Measurements from ENCODE around the gene PITPNC1.

Gene PITPNC1

DNA sequence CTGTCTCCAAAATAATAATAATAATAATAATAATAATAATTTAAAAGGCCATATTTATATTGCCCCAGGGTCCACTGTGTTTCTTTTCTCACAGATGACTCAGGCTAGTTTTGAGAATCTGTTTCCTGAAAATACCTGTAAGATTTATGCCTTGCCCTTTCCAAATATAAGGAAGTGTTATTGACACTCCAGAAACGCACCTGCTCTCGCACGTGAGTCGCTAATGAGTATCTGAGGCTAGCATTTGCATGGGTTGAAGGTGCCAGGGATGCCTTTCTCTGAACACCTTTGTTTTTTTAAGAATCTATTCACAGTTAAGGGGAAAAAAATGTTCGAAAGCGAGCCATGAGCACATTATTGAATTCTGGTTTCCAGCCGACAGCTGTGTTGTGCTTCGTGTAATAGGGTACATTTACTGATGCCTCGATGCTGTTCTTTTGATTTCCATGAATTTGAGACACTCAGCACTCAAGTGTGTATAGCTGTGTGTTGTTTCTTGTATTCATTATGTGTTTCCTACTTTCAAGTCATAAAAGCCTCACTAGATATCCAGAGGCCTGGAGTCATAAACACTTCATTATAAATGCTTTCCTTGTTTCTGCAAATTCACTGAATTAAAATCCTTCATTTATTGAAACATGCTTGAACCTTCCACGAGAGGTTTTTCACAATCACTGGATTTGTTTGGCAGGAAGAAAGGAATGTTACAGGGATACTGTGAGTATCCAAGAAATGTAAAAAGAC is 295.7 kb downstream of the PITPNC1 start:
- Histone ChIP-seq H3K9ac (ENCODE audit: low read length) (no peak overlapping the region), H3K4me3 (ENCODE audit: low read length) (no peak overlapping the region)
- no peak for DNase-seq

DNA sequence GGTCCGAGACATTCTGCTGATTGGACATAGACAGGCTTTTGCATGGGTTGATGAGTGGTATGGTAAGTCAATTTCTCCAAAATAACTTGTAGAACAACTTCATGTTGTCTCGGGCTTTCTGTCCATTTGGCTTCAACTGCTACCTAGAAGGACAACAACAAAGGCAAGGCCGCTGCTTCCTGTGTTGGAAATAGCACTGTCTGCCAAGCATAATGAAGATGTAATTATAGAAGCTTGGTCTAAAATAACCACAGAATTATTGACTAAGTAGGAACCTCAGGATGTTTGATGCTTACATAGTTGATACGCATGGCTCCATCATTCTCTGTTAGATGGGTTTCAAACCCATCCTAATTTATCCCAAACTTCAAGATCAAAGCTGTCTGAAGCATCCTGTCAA is 298.4 kb downstream of the PITPNC1 start:
- no peak overlapping the region for H3K27ac ChIP-seq (ENCODE audit: low read length)
- H3K79me2 ChIP-seq (ENCODE audit: low read length), result no peaks in the 10 kb centered on the region
- DNase-seq, result no peak
- no peaks in the 10 kb centered on the region for H3K9me3 ChIP-seq (replicated peaks; ENCODE audit: insufficient read depth, low read length)
- H2AFZ ChIP-seq (ENCODE audit: low read length), result no peak overlapping the region
- H3K4me2 ChIP-seq (ENCODE audit: low read depth, low read length), result no peak overlapping the region
- no peaks in the 10 kb centered on the region for H3K27me3 ChIP-seq (replicated peaks; ENCODE audit: insufficient read depth, low read length)
- H3K36me3 ChIP-seq (replicated peaks; ENCODE audit: insufficient read depth, low read length), result no peaks in the 10 kb centered on the region
- no peak overlapping the region for H3K4me3 ChIP-seq (ENCODE audit: low read length)
- no peaks in the 10 kb centered on the region for H4K20me1 ChIP-seq (ENCODE audit: insufficient read depth, low read length)
- no peak overlapping the region for H3K9ac ChIP-seq (ENCODE audit: low read length)
- no peak for TF ChIP-seq EZH2phosphoT487 (IDR thresholded peaks at IDR 0.05; ENCODE audit: low read length)
- TF ChIP-seq, protein P1, sequence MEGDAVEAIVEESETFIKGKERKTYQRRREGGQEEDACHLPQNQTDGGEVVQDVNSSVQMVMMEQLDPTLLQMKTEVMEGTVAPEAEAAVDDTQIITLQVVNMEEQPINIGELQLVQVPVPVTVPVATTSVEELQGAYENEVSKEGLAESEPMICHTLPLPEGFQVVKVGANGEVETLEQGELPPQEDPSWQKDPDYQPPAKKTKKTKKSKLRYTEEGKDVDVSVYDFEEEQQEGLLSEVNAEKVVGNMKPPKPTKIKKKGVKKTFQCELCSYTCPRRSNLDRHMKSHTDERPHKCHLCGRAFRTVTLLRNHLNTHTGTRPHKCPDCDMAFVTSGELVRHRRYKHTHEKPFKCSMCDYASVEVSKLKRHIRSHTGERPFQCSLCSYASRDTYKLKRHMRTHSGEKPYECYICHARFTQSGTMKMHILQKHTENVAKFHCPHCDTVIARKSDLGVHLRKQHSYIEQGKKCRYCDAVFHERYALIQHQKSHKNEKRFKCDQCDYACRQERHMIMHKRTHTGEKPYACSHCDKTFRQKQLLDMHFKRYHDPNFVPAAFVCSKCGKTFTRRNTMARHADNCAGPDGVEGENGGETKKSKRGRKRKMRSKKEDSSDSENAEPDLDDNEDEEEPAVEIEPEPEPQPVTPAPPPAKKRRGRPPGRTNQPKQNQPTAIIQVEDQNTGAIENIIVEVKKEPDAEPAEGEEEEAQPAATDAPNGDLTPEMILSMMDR (IDR thresholded peaks at IDR 0.05; ENCODE audit: low read length), result no peak
- no peak for TF ChIP-seq EZH2 (optimal IDR thresholded peaks at IDR 0.05; ENCODE audit: low read depth, low read length)
- H3K9me2 ChIP-seq (replicated peaks; ENCODE audit: insufficient read depth, low read length), result no peaks in the 10 kb centered on the region
- peaks cover 28% of the 10 kb centered on the region for H3K4me1 ChIP-seq (ENCODE audit: low read length)
- H3F3A ChIP-seq (ENCODE audit: insufficient read depth, low read length), result peaks cover 20% of the 10 kb centered on the region

More for the DNA sequence above, 295.7 kb downstream of the PITPNC1 start:
- TF ChIP-seq, protein P1 (IDR thresholded peaks at IDR 0.05; ENCODE audit: low read length), result no peak
- TF ChIP-seq EZH2 (optimal IDR thresholded peaks at IDR 0.05; ENCODE audit: low read depth, low read length) (no peak), EZH2phosphoT487 (IDR thresholded peaks at IDR 0.05; ENCODE audit: low read length) (no peak)
- no peaks in the 10 kb centered on the region for H3K27me3 ChIP-seq (replicated peaks; ENCODE audit: insufficient read depth, low read length)
- H3K4me2 ChIP-seq (ENCODE audit: low read depth, low read length), result no peak overlapping the region
- H3K36me3 ChIP-seq (replicated peaks; ENCODE audit: insufficient read depth, low read length), result no peaks in the 10 kb centered on the region
- peaks cover 5% of the 10 kb centered on the region; the same call in 1 of the 2 replicates for H3K4me1 ChIP-seq (ENCODE audit: low read length)
- no peak overlapping the region for H3K27ac ChIP-seq (ENCODE audit: low read length)
- no peaks in the 10 kb centered on the region for H3F3A ChIP-seq (ENCODE audit: insufficient read depth, low read length)
- H3K9me2 ChIP-seq (replicated peaks; ENCODE audit: insufficient read depth, low read length), result no peaks in the 10 kb centered on the region
- H3K79me2 ChIP-seq (ENCODE audit: low read length), result no peaks in the 10 kb centered on the region
- no peak overlapping the region for H2AFZ ChIP-seq (ENCODE audit: low read length)
- no peaks in the 10 kb centered on the region for H4K20me1 ChIP-seq (ENCODE audit: insufficient read depth, low read length)
- no peaks in the 10 kb centered on the region for H3K9me3 ChIP-seq (replicated peaks; ENCODE audit: insufficient read depth, low read length)

GRCh38 chr17:67676305-67676704 is 299.2 kb downstream of the PITPNC1 start:
- no peak overlapping the region for H3K9ac ChIP-seq (ENCODE audit: low read length)
- no peaks in the 10 kb centered on the region for H3K36me3 ChIP-seq (replicated peaks; ENCODE audit: insufficient read depth, low read length)
- no peaks in the 10 kb centered on the region for H3K9me3 ChIP-seq (replicated peaks; ENCODE audit: insufficient read depth, low read length)
- no peak for DNase-seq
- H3K27ac ChIP-seq (ENCODE audit: low read length), result no peak overlapping the region
- no peak overlapping the region for H3K4me2 ChIP-seq (ENCODE audit: low read depth, low read length)
- TF ChIP-seq EZH2phosphoT487 (IDR thresholded peaks at IDR 0.05; ENCODE audit: low read length), result no peak
- TF ChIP-seq EZH2 (optimal IDR thresholded peaks at IDR 0.05; ENCODE audit: low read depth, low read length), result no peak
- TF ChIP-seq, protein P1 (IDR thresholded peaks at IDR 0.05; ENCODE audit: low read length), result no peak
- H3K9me2 ChIP-seq (replicated peaks; ENCODE audit: insufficient read depth, low read length), result no peaks in the 10 kb centered on the region
- no peak overlapping the region for H2AFZ ChIP-seq (ENCODE audit: low read length)
- H3K4me3 ChIP-seq (ENCODE audit: low read length), result no peak overlapping the region
- H3K79me2 ChIP-seq (ENCODE audit: low read length), result no peaks in the 10 kb centered on the region
- peaks cover 35% of the 10 kb centered on the region for H3K4me1 ChIP-seq (ENCODE audit: low read length)
- no peaks in the 10 kb centered on the region for H3K27me3 ChIP-seq (replicated peaks; ENCODE audit: insufficient read depth, low read length)
- peaks cover 24% of the 10 kb centered on the region for H3F3A ChIP-seq (ENCODE audit: insufficient read depth, low read length)
- H4K20me1 ChIP-seq (ENCODE audit: insufficient read depth, low read length), result no peaks in the 10 kb centered on the region
